ENCODE data around the gene RFX3. TPM values are rescaled to one million over a fixed set of nuclear protein-coding genes. Genes with fewer than 3 reads are reported as not detected.

Gene RFX3
- total and polyA plus RNA-seq, 4 donors, result 0.30 to 4.6 (median 1.5) TPM

DNA sequence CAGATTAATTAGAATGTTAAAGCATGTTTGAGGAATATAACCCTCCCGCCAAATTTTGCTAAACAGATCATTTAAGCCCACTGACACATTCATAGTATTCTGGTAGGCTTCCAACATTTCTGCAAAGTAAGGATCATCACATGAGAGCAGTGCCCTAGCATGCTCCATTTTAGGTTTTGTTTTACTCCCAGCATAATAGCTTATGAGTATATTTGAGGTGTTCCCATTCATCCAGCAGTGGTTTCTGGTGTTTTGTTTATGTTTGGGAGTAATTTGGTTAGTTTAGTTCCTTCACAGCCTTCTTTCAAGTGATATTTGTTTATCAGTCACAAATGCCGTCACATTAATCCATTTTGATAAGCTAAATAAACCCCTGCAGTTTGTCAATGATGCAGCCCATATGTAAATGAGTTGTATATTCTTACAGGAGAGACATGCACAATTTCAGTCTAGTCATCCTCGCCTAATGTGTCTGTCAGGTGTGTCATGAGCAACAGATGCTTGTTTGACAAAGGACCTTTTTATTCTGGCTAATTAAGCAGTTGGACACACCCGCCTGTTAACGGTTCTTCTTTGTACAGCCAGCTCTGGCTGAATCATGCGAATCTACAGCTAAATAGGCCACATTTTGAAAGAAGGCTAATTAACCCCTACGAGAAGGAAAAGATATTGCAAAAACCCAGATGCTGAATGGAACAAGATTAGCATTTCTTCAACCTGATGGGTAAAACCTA is 124.4 kb downstream of the RFX3 start:
- Histone ChIP-seq H3K27me3 (ENCODE audit: control insufficient read depth in 4 of 4, insufficient read depth in 4 of 4, low read length in 3 of 4) (no peaks in the 10 kb centered on the region), H3K9me3 (ENCODE audit: control insufficient read depth in 4 of 4, low read length in 3 of 4) (no peaks in the 10 kb centered on the region), H3K27ac (ENCODE audit: low read depth in 1 of 2, low read length in 2 of 2) (no peak overlapping the region), H3K9ac (ENCODE audit: low read depth in 1 of 2, low read length in 2 of 2) (no peak overlapping the region), H3K4me1 (ENCODE audit: control insufficient read depth in 4 of 4, insufficient read depth in 4 of 4, low read length in 3 of 4) (no peaks in the 10 kb centered on the region), H3K36me3 (ENCODE audit: control insufficient read depth in 4 of 4, insufficient read depth in 3 of 4, low read depth in 1 of 4, low read length in 3 of 4) (no peaks in the 10 kb centered on the region), H3K4me3 (ENCODE audit: low read depth in 1 of 3, low read length in 3 of 3) (no peak overlapping the region)
- TF ChIP-seq EGR1 (IDR thresholded peaks at IDR 0.05; ENCODE audit: low read depth in 2 of 2), result no peak
- no peak for TF ChIP-seq REST (IDR thresholded peaks at IDR 0.05)
- no peak for TF ChIP-seq FOXA1 (IDR thresholded peaks at IDR 0.05)
- no peak for TF ChIP-seq SP1 (IDR thresholded peaks at IDR 0.05)
- TF ChIP-seq, protein P1, sequence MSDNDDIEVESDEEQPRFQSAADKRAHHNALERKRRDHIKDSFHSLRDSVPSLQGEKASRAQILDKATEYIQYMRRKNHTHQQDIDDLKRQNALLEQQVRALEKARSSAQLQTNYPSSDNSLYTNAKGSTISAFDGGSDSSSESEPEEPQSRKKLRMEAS (IDR thresholded peaks at IDR 0.05), result no peak
- TF ChIP-seq TAF1 (conservative IDR thresholded peaks at IDR 0.05), result no peak
- TF ChIP-seq, protein P2, sequence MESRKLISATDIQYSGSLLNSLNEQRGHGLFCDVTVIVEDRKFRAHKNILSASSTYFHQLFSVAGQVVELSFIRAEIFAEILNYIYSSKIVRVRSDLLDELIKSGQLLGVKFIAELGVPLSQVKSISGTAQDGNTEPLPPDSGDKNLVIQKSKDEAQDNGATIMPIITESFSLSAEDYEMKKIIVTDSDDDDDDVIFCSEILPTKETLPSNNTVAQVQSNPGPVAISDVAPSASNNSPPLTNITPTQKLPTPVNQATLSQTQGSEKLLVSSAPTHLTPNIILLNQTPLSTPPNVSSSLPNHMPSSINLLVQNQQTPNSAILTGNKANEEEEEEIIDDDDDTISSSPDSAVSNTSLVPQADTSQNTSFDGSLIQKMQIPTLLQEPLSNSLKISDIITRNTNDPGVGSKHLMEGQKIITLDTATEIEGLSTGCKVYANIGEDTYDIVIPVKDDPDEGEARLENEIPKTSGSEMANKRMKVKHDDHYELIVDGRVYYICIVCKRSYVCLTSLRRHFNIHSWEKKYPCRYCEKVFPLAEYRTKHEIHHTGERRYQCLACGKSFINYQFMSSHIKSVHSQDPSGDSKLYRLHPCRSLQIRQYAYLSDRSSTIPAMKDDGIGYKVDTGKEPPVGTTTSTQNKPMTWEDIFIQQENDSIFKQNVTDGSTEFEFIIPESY (IDR thresholded peaks at IDR 0.05), result no peak
- TF ChIP-seq FOXA2 (IDR thresholded peaks at IDR 0.05), result no peak
- no peak for TF ChIP-seq CTCF (IDR thresholded peaks at IDR 0.05; ENCODE audit: low read depth, low read length, missing input control)
- no peak for TF ChIP-seq HNF4A (conservative IDR thresholded peaks at IDR 0.05)
- no peak for TF ChIP-seq RXRA (IDR thresholded peaks at IDR 0.05)
- no peak for TF ChIP-seq RAD21 (IDR thresholded peaks at IDR 0.05)
- TF ChIP-seq JUND (IDR thresholded peaks at IDR 0.05), result no peak
- no peak for TF ChIP-seq GABPA (IDR thresholded peaks at IDR 0.05 in 1 of 2, conservative IDR thresholded peaks at IDR 0.05 in 1 of 2)
- no peak for TF ChIP-seq NR2F2 (IDR thresholded peaks at IDR 0.05)
- no peak for TF ChIP-seq HNF4G (IDR thresholded peaks at IDR 0.05)
- no peak for TF ChIP-seq ATF3 (IDR thresholded peaks at IDR 0.05)
- no peak for TF ChIP-seq YY1 (IDR thresholded peaks at IDR 0.05)
- 83% methylated on average over 7 of the region's 7 CpGs for WGBS
- no peak for DNase-seq (ENCODE audit: low spot score)

Measured in liver (tissue), 9 donors.